Stimulated activated CD4-positive, alpha-beta T cell treated with anti-CD3 and anti-CD28 coated beads, Interleukin-15, amount 100 ng/mL, for 24 hours (primary cell): Measurements from ENCODE around the gene POLDIP3.
"Not testable (repeated sequence)": the region's sequence is repeated elsewhere in the genome, so short reads cannot be mapped to it uniquely, and the experiment has no call there.

ENCODE experiments used
- DNase-seq: peaks from one replicate; pipeline ENCODE4 v3.0.0-alpha.2; 2020

The POLDIP3 gene

DNA sequence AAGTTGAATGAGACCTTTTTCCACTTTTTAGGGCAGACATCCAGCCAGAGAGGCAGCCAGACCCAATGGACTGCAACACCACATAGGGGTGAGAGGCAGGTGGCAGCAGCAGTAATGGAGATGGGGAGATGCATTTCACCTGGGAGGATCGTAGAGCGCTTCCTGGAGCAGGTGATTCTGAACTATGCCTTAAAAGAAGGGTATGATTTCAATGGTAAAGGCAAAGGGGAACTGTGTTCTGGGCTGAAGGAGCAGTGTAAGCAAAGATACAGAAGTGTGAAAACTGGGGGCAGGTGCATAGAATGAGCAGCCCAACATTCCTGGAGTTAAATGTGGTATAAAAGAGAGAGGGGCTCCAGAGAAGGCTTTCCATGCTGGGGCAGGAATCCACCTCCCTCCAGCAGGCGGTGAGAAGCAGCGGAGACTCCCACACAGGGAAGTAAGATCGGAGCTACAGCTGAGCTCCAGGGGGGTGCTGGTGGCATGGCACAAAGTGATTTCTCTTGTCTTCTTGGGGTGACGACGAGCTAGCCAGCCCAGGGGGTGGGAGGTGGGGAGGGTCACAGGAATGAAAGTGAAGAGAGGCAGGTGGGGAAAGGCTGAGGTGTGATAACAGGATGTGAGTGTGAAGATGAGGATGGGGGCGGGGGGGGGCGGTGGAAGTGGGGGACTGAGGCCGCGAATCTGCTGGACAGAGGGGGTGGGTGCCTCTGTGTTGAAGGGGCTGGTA is 65.2 kb downstream of the POLDIP3 start:
- no peak for DNase-seq

DNA sequence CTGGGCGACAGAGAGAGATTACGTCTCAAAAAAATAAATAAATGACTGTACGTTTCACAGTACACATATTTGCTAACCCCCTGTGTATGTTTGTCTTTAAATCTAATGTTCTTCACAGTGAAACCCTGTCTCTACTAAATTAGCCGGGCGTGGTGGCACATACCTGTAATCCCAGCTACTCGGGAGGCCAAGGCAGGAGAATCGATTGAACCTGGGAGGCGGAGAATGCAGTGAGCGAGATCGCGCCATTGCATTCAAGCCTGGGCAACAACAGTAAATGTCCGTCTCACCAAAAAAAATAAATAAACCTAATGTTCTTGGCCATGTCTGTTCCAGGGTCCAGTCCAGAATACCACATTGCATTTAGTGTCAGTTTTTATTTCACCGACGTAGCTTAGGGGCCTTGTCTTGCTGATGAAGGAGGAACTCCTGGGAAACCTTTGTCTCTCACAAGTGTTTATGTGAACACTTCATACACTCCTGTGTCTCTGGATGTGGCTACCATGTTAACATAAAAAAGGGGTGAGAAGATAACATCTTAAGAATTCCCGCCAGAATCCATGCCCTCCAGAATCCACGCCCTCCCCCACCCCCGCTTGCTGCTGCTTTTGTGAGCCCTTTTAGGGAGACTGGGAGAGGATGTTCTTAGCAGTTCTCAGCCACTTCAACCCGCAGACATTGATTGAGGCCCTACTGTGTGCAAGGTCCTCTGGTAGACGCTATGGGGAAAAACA is 65.9 kb downstream of the POLDIP3 start:
- DNase-seq = no peak

DNA sequence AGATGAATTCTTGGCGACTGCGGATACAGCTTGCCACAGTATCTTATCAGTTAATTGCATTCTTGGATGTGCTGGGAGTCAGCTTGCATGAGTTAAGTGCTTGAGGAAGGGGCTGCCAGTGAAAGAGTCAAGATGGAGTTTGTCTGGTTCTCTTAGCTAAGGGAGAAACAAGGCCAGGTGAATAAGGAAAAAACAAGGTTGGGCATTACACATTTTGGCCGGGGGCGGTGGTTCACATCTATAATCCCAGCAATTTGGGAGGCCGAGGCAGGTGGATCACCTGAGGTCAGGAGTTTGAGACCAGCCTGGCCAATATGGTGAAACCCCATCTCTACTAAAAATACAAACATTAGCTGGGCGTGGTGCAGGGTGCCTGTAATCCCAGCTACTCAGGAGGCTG is 66.6 kb downstream of the POLDIP3 start:
- not testable (repeated sequence) for DNase-seq

DNA sequence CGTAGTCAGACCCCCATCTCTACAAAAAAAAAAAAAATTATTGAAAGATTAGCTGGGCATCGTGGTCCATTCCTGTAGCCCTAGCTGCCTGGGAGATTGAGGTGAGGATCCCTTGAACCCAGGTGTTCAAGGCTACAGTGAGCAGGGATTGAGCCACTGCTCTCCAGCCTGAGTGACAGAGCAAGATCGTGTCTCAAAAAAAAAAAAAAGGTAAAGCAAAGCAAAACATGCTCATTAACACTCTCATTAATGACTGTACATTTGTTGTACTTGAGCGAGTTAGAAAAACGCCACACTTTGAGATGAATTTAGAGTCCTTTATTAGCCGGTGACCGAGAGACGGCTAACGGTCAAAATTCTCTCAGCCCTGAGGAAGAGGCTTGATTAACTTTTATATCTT is 67.1 kb downstream of the POLDIP3 start:
- DNase-seq = no peak

DNA sequence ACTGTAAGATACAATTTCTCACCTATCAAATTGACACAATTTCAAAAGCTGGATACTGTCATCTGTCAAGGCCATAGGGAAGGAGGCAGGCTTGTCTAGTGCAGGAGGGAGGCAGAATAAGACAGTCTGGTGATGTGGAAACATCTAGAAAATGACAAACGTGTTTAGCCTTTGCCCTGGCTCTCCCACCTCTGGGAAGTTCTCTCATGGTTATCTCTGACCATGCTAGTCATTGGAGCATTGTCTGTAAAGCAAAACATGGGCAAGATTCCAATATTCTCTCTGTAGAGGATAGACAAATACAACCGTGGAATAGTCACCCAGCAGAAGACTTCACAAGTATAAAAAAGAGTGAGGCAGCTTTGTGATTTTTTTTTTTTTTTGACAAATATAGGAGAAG is 70.0 kb downstream of the POLDIP3 start:
- DNase-seq = no peak

DNA sequence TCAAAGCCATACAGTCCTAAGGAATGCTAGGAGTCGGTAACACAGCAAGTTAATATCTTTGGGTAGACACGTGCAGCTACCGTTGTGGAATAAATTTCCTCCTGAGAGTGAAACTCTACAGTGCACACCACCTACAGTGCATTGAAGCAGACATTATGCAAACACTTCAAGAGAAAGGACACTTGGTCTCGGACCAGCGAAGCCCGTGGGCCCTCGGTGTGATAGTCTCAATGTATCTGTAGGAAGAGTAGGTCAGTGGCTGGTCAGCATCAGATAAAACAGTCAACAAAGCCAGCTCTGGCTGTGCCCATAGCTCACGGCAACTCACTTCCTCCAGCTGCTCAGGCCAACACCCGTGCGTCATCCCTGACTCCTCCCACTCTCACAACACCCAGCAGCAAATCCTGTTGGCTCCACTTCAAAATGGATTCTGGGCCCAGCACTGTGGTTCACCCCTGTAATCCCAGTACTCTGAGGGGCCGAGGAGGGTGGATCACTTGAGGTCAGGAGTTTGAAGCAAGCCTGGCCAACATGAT is 75.4 kb downstream of the POLDIP3 start:
- DNase-seq = not testable (repeated sequence)

DNA sequence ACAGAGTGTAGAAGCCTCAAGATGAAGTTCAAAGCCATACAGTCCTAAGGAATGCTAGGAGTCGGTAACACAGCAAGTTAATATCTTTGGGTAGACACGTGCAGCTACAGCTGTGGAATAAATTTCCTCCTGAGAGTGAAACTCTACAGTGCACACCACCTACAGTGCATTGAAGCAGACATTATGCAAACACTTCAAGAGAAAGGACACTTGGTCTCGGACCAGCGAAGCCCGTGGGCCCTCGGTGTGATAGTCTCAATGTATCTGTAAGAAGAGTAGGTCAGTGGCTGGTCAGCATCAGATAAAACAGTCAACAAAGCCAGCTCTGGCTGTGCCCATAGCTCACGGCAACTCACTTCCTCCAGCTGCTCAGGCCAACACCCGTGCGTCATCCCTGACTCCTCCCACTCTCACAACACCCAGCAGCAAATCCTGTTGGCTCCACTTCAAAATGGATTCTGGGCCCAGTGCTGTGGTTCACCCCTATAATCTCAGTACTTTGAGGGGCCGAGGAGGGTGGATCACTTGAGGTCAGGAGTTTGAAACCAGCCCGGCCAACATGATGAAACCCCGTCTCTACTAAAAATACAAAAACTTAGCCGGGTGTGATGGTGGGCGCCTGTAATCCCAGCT is 77.4 kb downstream of the POLDIP3 start:
- DNase-seq = not testable (repeated sequence)

DNA sequence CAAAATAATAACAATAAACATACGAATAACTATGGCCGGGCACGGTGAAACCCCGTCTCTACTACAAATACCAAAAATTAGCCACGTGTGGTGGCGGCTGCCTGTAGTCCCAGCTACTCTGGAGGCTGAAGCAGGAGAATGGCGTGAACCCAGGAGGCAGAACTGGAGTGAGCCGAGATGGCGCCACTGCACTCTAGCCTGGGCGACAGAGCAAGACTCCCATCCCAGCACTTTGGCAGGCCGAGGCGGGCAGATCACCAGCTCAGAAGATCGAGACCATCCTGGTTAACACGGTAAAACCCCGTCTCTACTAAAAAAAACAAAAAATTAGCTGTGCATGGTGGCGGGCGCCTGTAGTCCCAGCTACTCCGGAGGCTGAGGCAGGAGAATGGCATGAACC is 78.0 kb downstream of the POLDIP3 start:
- not testable (repeated sequence) for DNase-seq

DNA sequence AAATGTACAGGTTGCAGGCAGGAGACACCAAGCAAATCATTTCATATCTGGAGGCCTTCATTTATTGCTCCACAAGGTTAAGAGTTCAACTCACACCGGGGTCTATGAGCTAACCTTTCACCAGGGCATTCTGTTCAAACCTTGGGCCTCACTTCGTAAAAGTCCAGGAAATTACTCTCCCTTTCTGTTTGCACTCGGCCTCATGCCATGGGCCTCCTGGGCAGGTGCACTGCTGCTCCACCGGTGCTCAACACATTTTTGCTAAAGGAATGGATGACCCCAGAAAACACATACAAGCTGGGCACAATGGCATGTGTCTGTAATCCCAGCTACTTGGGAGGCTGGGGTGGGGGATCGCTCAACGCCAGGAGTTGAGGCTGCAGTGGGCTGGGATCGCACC is 78.5 kb downstream of the POLDIP3 start:
- DNase-seq = no peak

DNA sequence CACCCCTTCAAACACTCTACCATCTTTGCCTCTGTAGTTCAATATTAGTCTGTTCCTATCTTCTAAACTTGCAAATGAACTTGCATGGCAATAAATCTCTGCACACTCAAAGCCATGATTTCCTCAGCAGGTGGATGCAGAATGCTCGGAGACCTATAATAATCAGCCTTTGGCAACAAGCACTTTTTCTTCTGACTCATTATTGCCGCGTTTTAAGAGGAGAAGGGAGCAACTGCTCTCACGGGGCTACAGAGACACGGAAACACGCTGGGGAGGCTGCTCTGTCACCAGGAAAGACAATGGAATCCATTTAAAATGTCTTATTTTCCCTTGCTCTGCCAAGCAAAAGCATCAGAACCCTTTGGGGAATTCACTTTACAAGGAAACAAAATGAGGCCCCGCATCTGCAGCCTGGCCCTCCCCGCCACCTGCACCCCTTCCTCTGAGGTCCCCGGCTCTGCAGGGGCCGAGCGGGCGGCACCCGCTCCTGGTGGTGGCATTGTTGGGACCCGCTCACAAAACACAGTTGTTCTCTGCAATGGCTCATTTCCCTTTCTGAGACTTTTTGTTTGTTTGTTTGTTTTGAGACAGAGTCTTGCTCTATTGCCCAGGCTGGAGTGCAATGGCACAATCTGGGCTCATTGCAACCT is 79.5 kb downstream of the POLDIP3 start:
- DNase-seq = not testable (repeated sequence)
